SK-N-MC (cell line): Measurements from ENCODE around the gene RAB10.
A peak's percentile ranks its signal among the peaks of the same experiment; 100 is the strongest.
"Not testable (repeated sequence)": the region's sequence is repeated elsewhere in the genome, so short reads cannot be mapped to it uniquely, and the experiment has no call there.

Source experiments
- DNase-seq: peaks from one replicate; pipeline ENCODE4 v3.0.0-alpha.2; 2011; ENCODE audit warnings: low read depth, low spot score
- H3K27ac ChIP-seq: fragments of 200-600 bp; sonication (generic); 2 replicates; pipeline ENCODE4 v1.5.1; 2016; ENCODE audit warnings: mixed run types
- H3K36me3 ChIP-seq: fragments of 200-600 bp; sonication (generic); 2 replicates; pipeline ENCODE4 v1.6.1; 2017; ENCODE audit warnings: antibody characterized with exemption, low read length, mixed read lengths; ENCODE audit not compliant: insufficient read depth
- H3K4me3 ChIP-seq: fragments of 200-600 bp; sonication (generic); 2 replicates; pipeline ENCODE4 v1.5.1; 2016
- H3K9ac ChIP-seq: fragments of 200-600 bp; sonication (generic); 2 replicates; pipeline ENCODE4 v1.8.0; 2017; ENCODE audit warnings: mixed run types, mixed read lengths; ENCODE audit not compliant: insufficient read length
- H3K9me3 ChIP-seq: fragments of 200-600 bp; sonication (generic); 2 replicates; pipeline ENCODE4 v1.6.1; 2017; ENCODE audit warnings: low read depth, mild to moderate bottlenecking, antibody characterized with exemption, low read length, moderate library complexity, mixed read lengths
- EZH2 ChIP-seq: fragments of 200-600 bp; sonication (generic); IDR thresholded peaks from one replicate; pipeline ENCODE4 v1.6.1; 2017; ENCODE audit warnings: antibody characterized with exemption
- FOXP2 ChIP-seq: optimal IDR thresholded peaks from 2 replicates; pipeline ENCODE3; 2011; ENCODE audit warnings: mild to moderate bottlenecking, moderate library complexity; ENCODE audit not compliant: insufficient read depth; ENCODE audit errors: extremely low read length, control extremely low read depth
- POLR2AphosphoS5 ChIP-seq: IDR thresholded peaks from 2 replicates; pipeline ENCODE4 v1.6.1; 2012; ENCODE audit warnings: mild to moderate bottlenecking, low read depth, low read length, borderline replicate concordance

RAB10 gene

DNA sequence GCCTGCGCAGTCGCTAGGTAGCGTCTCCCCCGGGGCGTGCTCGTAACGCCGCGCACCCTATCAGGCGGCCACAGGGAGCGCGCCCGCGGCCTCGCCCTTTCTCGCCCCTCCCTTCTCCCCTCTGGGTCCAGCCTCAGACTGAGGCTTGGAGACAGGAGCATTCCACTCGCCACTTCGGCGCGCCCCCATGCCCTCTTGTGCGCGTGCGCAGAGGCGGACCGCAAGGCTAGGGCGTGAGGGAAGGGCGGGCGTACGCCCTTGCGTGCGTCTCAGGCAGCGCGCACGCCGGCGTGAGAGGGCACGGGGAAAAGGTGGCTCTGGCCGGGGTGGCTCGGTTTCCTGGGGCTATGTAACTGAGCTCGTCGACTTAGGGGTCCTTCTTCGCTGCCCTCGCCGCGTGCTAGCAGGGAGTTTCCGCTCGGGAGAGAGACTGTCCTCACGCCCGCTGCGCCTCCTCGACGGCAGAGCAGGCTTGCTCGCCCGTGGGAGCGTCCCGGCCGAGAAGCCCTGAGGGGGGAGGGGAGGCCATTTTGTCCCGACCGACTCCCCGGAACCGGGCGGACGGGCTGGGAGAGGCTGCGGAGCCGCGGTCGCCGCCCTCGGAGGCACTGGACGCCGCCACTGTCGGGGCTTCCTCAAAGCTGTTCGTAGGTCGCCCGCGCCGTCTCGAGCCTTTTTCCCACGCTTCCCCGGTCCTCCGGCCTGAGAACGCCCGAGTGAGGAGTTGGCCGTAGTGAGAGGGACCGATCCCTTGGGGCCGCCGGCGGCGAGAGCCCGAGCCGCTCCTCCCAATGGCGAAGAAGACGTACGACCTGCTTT, at the start of gene RAB10:
TSS of gene RAB10 (plus strand) at position 267 of the 819 bp plus-strand sequence. CDS start at position 792, 525 bp downstream.
- peak; percentile 90 for DNase-seq
- TF ChIP-seq EZH2 (no peak), FOXP2 (peak; percentile 75), POLR2AphosphoS5 (peak; percentile 95)
- no peaks in the 10 kb centered on the region for H3K9me3 ChIP-seq
- H3K4me3 ChIP-seq = peak within 1 kb of the TSS; percentile 80
- peak within 1 kb of the TSS; percentile 76 for H3K27ac ChIP-seq
- peak within 1 kb of the TSS; percentile 81 for H3K9ac ChIP-seq
- peaks cover 18% of the 10 kb centered on the region; the same call in 1 of the 2 replicates for H3K36me3 ChIP-seq

DNA sequence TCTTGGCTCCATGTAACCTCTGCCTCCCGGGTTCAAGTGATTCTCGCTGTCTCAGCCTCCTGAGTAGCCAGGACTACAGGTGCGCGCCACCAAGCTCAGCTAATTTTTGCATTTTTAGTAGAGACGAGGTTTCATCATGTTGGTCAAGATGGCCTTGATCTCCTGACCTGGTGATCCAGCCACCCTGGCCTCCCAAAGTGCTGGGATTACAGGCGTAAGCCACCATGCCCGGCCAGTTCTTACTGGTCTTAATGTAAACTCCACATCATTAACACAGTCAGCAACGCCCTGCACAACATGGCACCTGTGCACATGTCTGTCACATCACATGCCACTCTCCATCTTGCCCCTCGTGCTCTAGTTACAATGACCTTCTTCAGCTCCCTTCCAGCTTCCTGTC, 45.8 kb upstream of the RAB10 start:
- DNase-seq = no peak
- TF ChIP-seq FOXP2 (no peak), POLR2AphosphoS5 (no peak), EZH2 (no peak)
- Histone ChIP-seq H3K36me3 (no peaks in the 10 kb centered on the region), H3K9me3 (no peaks in the 10 kb centered on the region), H3K9ac (no peak overlapping the region), H3K4me3 (no peak overlapping the region), H3K27ac (no peak overlapping the region)

DNA sequence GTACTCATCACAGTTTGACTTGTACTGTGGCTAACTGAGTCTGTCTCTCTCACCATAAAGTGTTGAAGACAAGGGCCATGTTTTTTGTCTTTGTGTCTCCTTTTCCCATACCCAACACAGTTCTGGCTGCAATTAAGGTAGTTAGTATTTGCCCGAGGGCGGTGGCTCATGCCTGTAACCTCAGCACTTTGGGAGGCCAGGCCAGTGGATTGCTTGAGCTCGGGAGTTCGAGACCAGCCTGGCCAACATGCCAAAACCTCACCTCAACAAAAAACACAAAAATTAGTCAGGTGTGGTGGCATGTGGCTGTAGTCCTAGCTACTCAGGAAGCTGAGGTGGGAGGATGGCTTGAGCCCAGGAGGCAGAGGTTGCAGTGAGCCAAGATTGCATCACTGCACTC, 44.7 kb upstream of the RAB10 start:
- DNase-seq = no peak
- no peak overlapping the region for H3K9ac ChIP-seq
- H3K27ac ChIP-seq = no peak overlapping the region
- no peaks in the 10 kb centered on the region for H3K36me3 ChIP-seq
- H3K4me3 ChIP-seq = no peak overlapping the region
- H3K9me3 ChIP-seq = no peaks in the 10 kb centered on the region
- TF ChIP-seq EZH2 (no peak), FOXP2 (no peak), POLR2AphosphoS5 (no peak)

- Histone ChIP-seq H3K27ac (no peak overlapping the region), H3K9me3 (no peaks in the 10 kb centered on the region), H3K36me3 (no peaks in the 10 kb centered on the region), H3K4me3 (0 out of 2 replicates have a peak overlapping the region, but pooled peaks have one; percentile 58), H3K9ac (no peak overlapping the region)
- DNase-seq = no peak
- TF ChIP-seq POLR2AphosphoS5 (no peak), FOXP2 (no peak), EZH2 (no peak)
These were observed 41.9 kb upstream of the RAB10 start for GRCh38 chr2:25991965-25992364.

DNA sequence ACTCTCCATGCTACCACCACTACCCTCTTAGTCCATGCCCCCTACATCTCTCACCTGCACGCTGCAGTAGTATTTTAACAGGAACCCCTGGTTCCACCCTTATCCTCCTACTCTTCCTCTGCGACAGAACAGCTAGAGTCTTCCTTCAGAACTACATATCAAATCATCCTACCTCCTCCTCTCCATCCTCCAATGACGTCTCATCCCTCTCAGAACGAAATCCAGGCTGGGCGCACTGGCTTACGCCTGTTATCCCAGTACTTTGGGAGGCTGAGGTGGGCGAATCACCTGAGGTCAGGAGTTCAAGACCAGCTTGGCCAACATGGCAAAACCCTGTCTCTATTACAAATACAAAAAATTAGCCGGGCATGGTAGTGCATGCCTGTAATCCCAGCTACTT, 41.3 kb upstream of the RAB10 start:
- H3K27ac ChIP-seq = no peak overlapping the region
- no peaks in the 10 kb centered on the region for H3K9me3 ChIP-seq
- DNase-seq = no peak
- no peak overlapping the region for H3K9ac ChIP-seq
- no peak overlapping the region for H3K4me3 ChIP-seq
- no peak for TF ChIP-seq POLR2AphosphoS5
- TF ChIP-seq EZH2 = no peak
- H3K36me3 ChIP-seq = no peaks in the 10 kb centered on the region

- Histone ChIP-seq H3K9ac (no peak overlapping the region), H3K27ac (no peak overlapping the region), H3K9me3 (no peaks in the 10 kb centered on the region), H3K4me3 (no peak overlapping the region), H3K36me3 (no peaks in the 10 kb centered on the region)
- no peak for DNase-seq
- TF ChIP-seq FOXP2 (no peak), EZH2 (no peak), POLR2AphosphoS5 (no peak)
These were observed 40.8 kb upstream of the RAB10 start for GRCh38 chr2:25993049-25993448.

GRCh38 chr2:25994509-25994908, 39.4 kb upstream of the RAB10 start:
- no peak overlapping the region for H3K27ac ChIP-seq
- no peak for DNase-seq
- TF ChIP-seq POLR2AphosphoS5 (no peak), EZH2 (no peak)
- H3K9me3 ChIP-seq = no peaks in the 10 kb centered on the region
- no peaks in the 10 kb centered on the region for H3K36me3 ChIP-seq
- H3K4me3 ChIP-seq = no peak overlapping the region
- H3K9ac ChIP-seq = no peak overlapping the region

DNA sequence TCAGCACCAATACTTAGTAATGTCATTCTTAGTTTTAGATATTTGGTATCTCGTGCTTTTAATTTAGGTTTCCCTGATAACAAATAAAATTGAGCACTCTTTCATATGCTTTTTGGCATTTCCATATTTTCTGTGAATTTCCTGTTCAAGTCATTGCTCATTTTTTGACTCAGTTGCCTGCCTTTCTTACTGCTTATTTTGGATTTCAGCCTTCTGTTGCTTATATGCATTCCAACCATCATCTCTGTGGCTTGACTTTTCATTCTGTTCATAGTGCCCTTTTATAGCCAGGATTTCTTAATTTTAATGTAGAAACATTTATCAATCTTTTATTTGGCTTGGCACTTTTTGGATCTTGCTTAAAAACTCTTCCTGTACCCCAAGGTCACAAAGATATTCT, 37.0 kb upstream of the RAB10 start:
- H3K9ac ChIP-seq = no peak overlapping the region
- TF ChIP-seq FOXP2 (no peak), POLR2AphosphoS5 (no peak), EZH2 (no peak)
- no peak overlapping the region for H3K27ac ChIP-seq
- H3K36me3 ChIP-seq = no peaks in the 10 kb centered on the region
- H3K9me3 ChIP-seq = no peaks in the 10 kb centered on the region
- no peak overlapping the region for H3K4me3 ChIP-seq
- no peak for DNase-seq

DNA sequence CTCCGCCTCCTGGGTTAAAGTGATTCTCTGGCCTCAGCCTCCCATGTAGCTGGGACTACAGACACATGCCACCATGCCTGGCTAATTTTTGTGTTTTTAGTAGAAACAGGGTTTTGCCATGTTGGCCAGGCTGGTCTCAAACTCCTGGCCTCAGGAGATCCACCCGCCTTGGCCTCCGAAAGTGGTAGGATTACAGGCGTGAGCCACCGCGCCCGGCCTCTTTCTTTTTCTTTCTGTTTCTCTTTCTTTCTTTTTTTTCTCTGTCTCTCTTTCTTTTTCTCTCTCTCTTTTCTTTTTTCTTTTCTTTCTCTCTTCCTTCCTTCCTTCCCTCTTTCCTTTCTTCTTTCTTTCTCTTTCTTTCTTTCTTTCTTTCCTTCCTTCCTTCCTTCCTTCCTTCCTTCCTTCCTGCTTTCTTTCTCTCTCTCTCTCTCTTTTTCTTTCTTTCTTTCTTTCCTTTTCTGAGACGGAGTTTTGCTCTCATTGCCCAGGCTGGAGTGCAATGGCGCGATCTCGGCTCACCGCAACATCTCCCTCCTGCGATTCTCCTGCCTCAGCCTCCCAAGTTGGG, 35.0 kb upstream of the RAB10 start:
- DNase-seq, H3K9ac ChIP-seq: not testable (repeated sequence)

GRCh38 chr2:25999406-25999805, 34.5 kb upstream of the RAB10 start:
- DNase-seq, H3K9me3 ChIP-seq, H3K4me3 ChIP-seq, H3K36me3 ChIP-seq, H3K9ac ChIP-seq, H3K27ac ChIP-seq: not testable (repeated sequence)

More for the DNA sequence above, 35.0 kb upstream of the RAB10 start:
- not testable (repeated sequence) for H3K27ac ChIP-seq, H3K4me3 ChIP-seq, H3K9me3 ChIP-seq, H3K36me3 ChIP-seq
